ENCODE measurements around the gene AP3M1. TPM values are rescaled to one million over a fixed set of nuclear protein-coding genes. Genes with fewer than 3 reads are reported as not detected.

AP3M1 gene
- total RNA-seq, 1 donor from 2014 or later: 61.7 TPM

DNA sequence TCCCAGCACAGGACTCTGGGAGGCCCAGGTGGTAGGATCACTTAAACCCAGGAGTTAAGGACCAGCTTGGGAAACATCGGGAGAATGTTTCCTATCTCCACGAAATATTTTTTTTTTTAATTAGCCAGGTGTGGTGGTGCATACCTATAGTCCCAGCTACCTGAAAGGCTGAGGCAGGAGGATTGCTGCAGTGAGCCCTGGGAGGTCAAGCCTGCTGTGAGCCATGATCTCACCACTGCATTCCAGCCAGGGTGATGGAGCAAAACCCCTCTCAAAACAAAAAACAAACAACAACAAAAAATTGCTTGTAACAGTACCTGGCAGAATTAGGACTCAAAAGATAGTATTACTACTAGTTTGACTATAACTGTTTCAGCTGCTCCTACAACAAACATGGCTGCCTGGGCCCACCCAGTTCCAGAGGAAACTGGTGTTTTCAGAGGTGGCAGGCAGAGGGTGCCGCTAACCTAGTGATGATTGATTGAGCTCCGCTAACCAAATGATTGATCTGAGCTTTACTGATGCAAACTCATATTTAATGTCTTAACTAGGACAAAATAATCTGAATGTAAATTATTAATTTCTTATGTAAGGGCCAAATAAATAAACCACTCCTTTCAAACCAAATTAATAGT lies 57.0 kb downstream of the AP3M1 start:
- Mint-ChIP-seq H3K9me3 (no peaks in the 10 kb centered on the region), H3K36me3 (ENCODE audit: low read depth) (peaks cover 66% of the 10 kb centered on the region), H3K27ac (no peak overlapping the region), H3K27me3 (no peaks in the 10 kb centered on the region), H3K4me3 (no peak overlapping the region), H3K4me1 (peaks cover 20% of the 10 kb centered on the region)
- CTCF ChIA-PET: interaction anchor here (1.2 kb wide), 1 partner anchor 10 kb away, joined by 3 read pairs; no protein-coding TSS in a partner anchor
- TF ChIP-seq CTCF (IDR thresholded peaks at IDR 0.05): no peak
- ATAC-seq (ENCODE audit: low read depth) (no peak), DNase-seq (no peak)
- intact Hi-C loops (cut with micrococcal nuclease): no loop called here
- POLR2A ChIA-PET: no interaction called here

GRCh38 chr10:74092372-74092771 lies 58.3 kb downstream of the AP3M1 start:
- intact Hi-C loops (cut with micrococcal nuclease): no loop called here
- ATAC-seq (ENCODE audit: low read depth) (no peak), DNase-seq (no peak)
- peaks cover 61% of the 10 kb centered on the region for H3K36me3 Mint-ChIP-seq (ENCODE audit: low read depth)
- peaks cover 10% of the 10 kb centered on the region for H3K4me1 Mint-ChIP-seq
- no peak overlapping the region for H3K4me3 Mint-ChIP-seq
- H3K27me3 Mint-ChIP-seq: no peaks in the 10 kb centered on the region
- no peak overlapping the region for H3K27ac Mint-ChIP-seq
- POLR2A ChIA-PET: no interaction called here
- H3K9me3 Mint-ChIP-seq: no peaks in the 10 kb centered on the region
- TF ChIP-seq CTCF (IDR thresholded peaks at IDR 0.05): no peak
- CTCF ChIA-PET: interaction anchor here (1.5 kb wide), 1 partner anchor 10 kb away, joined by 4 read pairs; no protein-coding TSS in a partner anchor

- peaks cover 51% of the 10 kb centered on the region for H3K36me3 Mint-ChIP-seq (ENCODE audit: low read depth)
- no peaks in the 10 kb centered on the region for H3K27me3 Mint-ChIP-seq
- peaks cover 5% of the 10 kb centered on the region for H3K4me1 Mint-ChIP-seq
- no peak for ATAC-seq (ENCODE audit: low read depth)
- no peak for TF ChIP-seq CTCF (IDR thresholded peaks at IDR 0.05)
- ChIA-PET POLR2A (no interaction called here), CTCF (interaction anchor here (2.4 kb wide), 1 partner anchor 7 kb away, joined by 8 read pairs; no protein-coding TSS in a partner anchor)
- no peak for DNase-seq
- intact Hi-C loops (cut with micrococcal nuclease): no loop called here
- no peak overlapping the region for H3K27ac Mint-ChIP-seq
- H3K9me3 Mint-ChIP-seq: no peaks in the 10 kb centered on the region
- no peak overlapping the region for H3K4me3 Mint-ChIP-seq
These were observed 61.9 kb downstream of the AP3M1 start for GRCh38 chr10:74088722-74089121.

- POLR2A ChIA-PET: no interaction called here
- H3K27me3 Mint-ChIP-seq: no peaks in the 10 kb centered on the region
- H3K27ac Mint-ChIP-seq: no peak overlapping the region
- no peaks in the 10 kb centered on the region for H3K9me3 Mint-ChIP-seq
- H3K36me3 Mint-ChIP-seq (ENCODE audit: low read depth): peaks cover 56% of the 10 kb centered on the region
- intact Hi-C loops (cut with micrococcal nuclease): no loop called here
- no peak for TF ChIP-seq CTCF (IDR thresholded peaks at IDR 0.05)
- H3K4me3 Mint-ChIP-seq: no peak overlapping the region
- CTCF ChIA-PET: no interaction called here
- H3K4me1 Mint-ChIP-seq: peaks cover 6% of the 10 kb centered on the region
- no peak for ATAC-seq (ENCODE audit: low read depth)
- DNase-seq: no peak
These were observed 64.3 kb downstream of the AP3M1 start for GRCh38 chr10:74086317-74086716.

GRCh38 chr10:74084955-74085354 lies 65.7 kb downstream of the AP3M1 start:
- ChIA-PET CTCF (no interaction called here), POLR2A (no interaction called here)
- ATAC-seq (ENCODE audit: low read depth) (peak; percentile 49), DNase-seq (no peak)
- intact Hi-C loops (cut with micrococcal nuclease): loop anchor here (5.0 kb wide), 1 partner anchor 88 kb away; the partner anchor contains the start of gene VCL
- no peak overlapping the region for H3K27ac Mint-ChIP-seq
- H3K9me3 Mint-ChIP-seq: no peaks in the 10 kb centered on the region
- no peak for TF ChIP-seq CTCF (IDR thresholded peaks at IDR 0.05)
- H3K4me3 Mint-ChIP-seq: no peak overlapping the region
- H3K36me3 Mint-ChIP-seq (ENCODE audit: low read depth): peaks cover 45% of the 10 kb centered on the region
- H3K4me1 Mint-ChIP-seq: peaks cover 16% of the 10 kb centered on the region
- H3K27me3 Mint-ChIP-seq: no peaks in the 10 kb centered on the region
